C4-2B (cell line): ENCODE results near the gene PKN3.

ENCODE experiments used
- ZFX ChIP-seq: fragments of 450-650 bp; IDR thresholded peaks from 2 replicates; pipeline ENCODE4 v1.6.1; 2017
- TF ChIP-seq, protein P1 (sequence below): fragments of 450-650 bp; conservative IDR thresholded peaks from 2 replicates; pipeline ENCODE4 v1.5.1; 2017; ENCODE audit warnings: mild to moderate bottlenecking

DNA sequence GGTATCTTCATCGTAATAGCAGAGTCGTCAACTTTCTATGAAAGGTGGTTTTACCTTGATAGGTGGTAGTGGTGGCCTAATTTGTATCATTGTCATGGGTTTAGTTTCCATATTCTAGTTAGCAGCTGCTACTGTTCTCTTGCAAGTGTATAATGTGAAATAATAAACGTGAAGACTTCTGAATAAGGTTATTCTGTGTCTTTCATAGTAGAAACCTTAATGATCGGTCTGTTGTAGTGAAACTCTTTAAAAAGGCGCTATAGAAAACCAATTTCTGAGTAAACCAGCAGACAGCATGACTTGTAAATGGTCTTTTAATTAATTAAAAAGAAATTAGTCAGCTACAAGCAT, 11.6 kb upstream of the PKN3 start:
- TF ChIP-seq, protein P1, sequence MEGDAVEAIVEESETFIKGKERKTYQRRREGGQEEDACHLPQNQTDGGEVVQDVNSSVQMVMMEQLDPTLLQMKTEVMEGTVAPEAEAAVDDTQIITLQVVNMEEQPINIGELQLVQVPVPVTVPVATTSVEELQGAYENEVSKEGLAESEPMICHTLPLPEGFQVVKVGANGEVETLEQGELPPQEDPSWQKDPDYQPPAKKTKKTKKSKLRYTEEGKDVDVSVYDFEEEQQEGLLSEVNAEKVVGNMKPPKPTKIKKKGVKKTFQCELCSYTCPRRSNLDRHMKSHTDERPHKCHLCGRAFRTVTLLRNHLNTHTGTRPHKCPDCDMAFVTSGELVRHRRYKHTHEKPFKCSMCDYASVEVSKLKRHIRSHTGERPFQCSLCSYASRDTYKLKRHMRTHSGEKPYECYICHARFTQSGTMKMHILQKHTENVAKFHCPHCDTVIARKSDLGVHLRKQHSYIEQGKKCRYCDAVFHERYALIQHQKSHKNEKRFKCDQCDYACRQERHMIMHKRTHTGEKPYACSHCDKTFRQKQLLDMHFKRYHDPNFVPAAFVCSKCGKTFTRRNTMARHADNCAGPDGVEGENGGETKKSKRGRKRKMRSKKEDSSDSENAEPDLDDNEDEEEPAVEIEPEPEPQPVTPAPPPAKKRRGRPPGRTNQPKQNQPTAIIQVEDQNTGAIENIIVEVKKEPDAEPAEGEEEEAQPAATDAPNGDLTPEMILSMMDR, result no peak
- no peak for TF ChIP-seq ZFX
